IPS-15b (cell line): Measurements from ENCODE around the gene ARSK.

Source experiments
- H3K27me3 ChIP-seq: one replicate; pipeline ENCODE4 v1.6.1; 2013; ENCODE audit warnings: low read length; ENCODE audit not compliant: control insufficient read depth, insufficient read depth
- H3K36me3 ChIP-seq: one replicate; pipeline ENCODE4 v1.6.1; 2013; ENCODE audit warnings: low read length; ENCODE audit not compliant: control insufficient read depth, insufficient read depth
- H3K4me1 ChIP-seq: one replicate; pipeline ENCODE4 v1.6.1; 2013; ENCODE audit warnings: mild to moderate bottlenecking, low read length; ENCODE audit not compliant: control insufficient read depth, insufficient read depth
- H3K4me3 ChIP-seq: one replicate; pipeline ENCODE4 v1.5.1; 2013; ENCODE audit warnings: low read depth, low read length
- H3K9ac ChIP-seq: one replicate; pipeline ENCODE4 v1.6.1; 2013; ENCODE audit warnings: low read depth, mild to moderate bottlenecking, low read length
- H3K9me3 ChIP-seq: one replicate; pipeline ENCODE4 v1.6.1; 2013; ENCODE audit warnings: mild to moderate bottlenecking, low read length; ENCODE audit not compliant: control insufficient read depth, insufficient read depth

ARSK gene

GRCh38 chr5:95564450-95564849 is 9.5 kb downstream of the ARSK start:
- Histone ChIP-seq H3K36me3 (no peaks in the 10 kb centered on the region), H3K4me1 (no peaks in the 10 kb centered on the region), H3K27me3 (no peaks in the 10 kb centered on the region), H3K9me3 (no peaks in the 10 kb centered on the region), H3K4me3 (no peak overlapping the region), H3K9ac (no peak overlapping the region)

- no peaks in the 10 kb centered on the region for H3K9me3 ChIP-seq
Measured at GRCh38 chr5:95565280-95565920, 10.5 kb downstream of the ARSK start.

GRCh38 chr5:95572016-95572415 is 17.1 kb downstream of the ARSK start:
- no peaks in the 10 kb centered on the region for H3K4me1 ChIP-seq
- H3K36me3 ChIP-seq, result no peaks in the 10 kb centered on the region
- H3K4me3 ChIP-seq, result no peak overlapping the region
- H3K9me3 ChIP-seq, result no peaks in the 10 kb centered on the region
- no peak overlapping the region for H3K9ac ChIP-seq
- H3K27me3 ChIP-seq, result no peaks in the 10 kb centered on the region

More at GRCh38 chr5:95565280-95565920, 10.5 kb downstream of the ARSK start:
- Histone ChIP-seq H3K9ac (no peak overlapping the region), H3K36me3 (no peaks in the 10 kb centered on the region), H3K4me1 (no peaks in the 10 kb centered on the region), H3K27me3 (no peaks in the 10 kb centered on the region), H3K4me3 (no peak overlapping the region)

GRCh38 chr5:95581576-95581975 is 26.7 kb downstream of the ARSK start:
- no peaks in the 10 kb centered on the region for H3K27me3 ChIP-seq
- no peaks in the 10 kb centered on the region for H3K36me3 ChIP-seq
- no peaks in the 10 kb centered on the region for H3K9me3 ChIP-seq
- no peak overlapping the region for H3K4me3 ChIP-seq
- H3K9ac ChIP-seq, result no peak overlapping the region
- H3K4me1 ChIP-seq, result no peaks in the 10 kb centered on the region

- no peak overlapping the region for H3K4me3 ChIP-seq
- H3K4me1 ChIP-seq, result no peaks in the 10 kb centered on the region
- H3K9ac ChIP-seq, result no peak overlapping the region
- no peaks in the 10 kb centered on the region for H3K27me3 ChIP-seq
- H3K9me3 ChIP-seq, result no peaks in the 10 kb centered on the region
- no peaks in the 10 kb centered on the region for H3K36me3 ChIP-seq
Measured at GRCh38 chr5:95583992-95584391, 29.1 kb downstream of the ARSK start.

- Histone ChIP-seq H3K9ac (no peak overlapping the region), H3K9me3 (no peaks in the 10 kb centered on the region), H3K36me3 (no peaks in the 10 kb centered on the region), H3K4me3 (no peak overlapping the region), H3K4me1 (no peaks in the 10 kb centered on the region), H3K27me3 (no peaks in the 10 kb centered on the region)
Measured at GRCh38 chr5:95590880-95591279, 36.0 kb downstream of the ARSK start.

- H3K9ac ChIP-seq, result no peak overlapping the region
- no peaks in the 10 kb centered on the region for H3K4me1 ChIP-seq
- no peaks in the 10 kb centered on the region for H3K9me3 ChIP-seq
- H3K36me3 ChIP-seq, result no peaks in the 10 kb centered on the region
- no peak overlapping the region for H3K4me3 ChIP-seq
- no peaks in the 10 kb centered on the region for H3K27me3 ChIP-seq
Measured at GRCh38 chr5:95591490-95591901, 36.6 kb downstream of the ARSK start.

GRCh38 chr5:95595289-95595931 is 40.5 kb downstream of the ARSK start:
- Histone ChIP-seq H3K27me3 (no peaks in the 10 kb centered on the region), H3K4me1 (no peaks in the 10 kb centered on the region), H3K9ac (no peak overlapping the region), H3K4me3 (no peak overlapping the region), H3K9me3 (no peaks in the 10 kb centered on the region), H3K36me3 (no peaks in the 10 kb centered on the region)

GRCh38 chr5:95599252-95599651 is 44.4 kb downstream of the ARSK start:
- H3K9me3 ChIP-seq, result no peaks in the 10 kb centered on the region
- no peaks in the 10 kb centered on the region for H3K27me3 ChIP-seq
- H3K9ac ChIP-seq, result no peak overlapping the region
- H3K36me3 ChIP-seq, result no peaks in the 10 kb centered on the region
- H3K4me3 ChIP-seq, result no peak overlapping the region
- H3K4me1 ChIP-seq, result no peaks in the 10 kb centered on the region

GRCh38 chr5:95600557-95600956 is 45.7 kb downstream of the ARSK start:
- no peaks in the 10 kb centered on the region for H3K27me3 ChIP-seq
- H3K4me1 ChIP-seq, result no peaks in the 10 kb centered on the region
- no peak overlapping the region for H3K9ac ChIP-seq
- no peak overlapping the region for H3K4me3 ChIP-seq
- H3K9me3 ChIP-seq, result no peaks in the 10 kb centered on the region
- H3K36me3 ChIP-seq, result no peaks in the 10 kb centered on the region

GRCh38 chr5:95605786-95606185 is 50.9 kb downstream of the ARSK start:
- Histone ChIP-seq H3K36me3 (no peaks in the 10 kb centered on the region), H3K27me3 (no peaks in the 10 kb centered on the region), H3K9me3 (no peaks in the 10 kb centered on the region), H3K4me1 (no peaks in the 10 kb centered on the region), H3K9ac (no peak overlapping the region), H3K4me3 (no peak overlapping the region)

GRCh38 chr5:95606419-95606818 is 51.5 kb downstream of the ARSK start:
- H3K4me1 ChIP-seq, result no peaks in the 10 kb centered on the region
- H3K27me3 ChIP-seq, result no peaks in the 10 kb centered on the region
- no peak overlapping the region for H3K9ac ChIP-seq
- H3K9me3 ChIP-seq, result no peaks in the 10 kb centered on the region
- no peaks in the 10 kb centered on the region for H3K36me3 ChIP-seq
- no peak overlapping the region for H3K4me3 ChIP-seq
